ENCODE results near the gene REG4. TPM values are rescaled to one million over a fixed set of nuclear protein-coding genes. Genes with fewer than 3 reads are reported as not detected.

REG4 gene
- polyA plus RNA-seq, 3 donors = not detected

DNA sequence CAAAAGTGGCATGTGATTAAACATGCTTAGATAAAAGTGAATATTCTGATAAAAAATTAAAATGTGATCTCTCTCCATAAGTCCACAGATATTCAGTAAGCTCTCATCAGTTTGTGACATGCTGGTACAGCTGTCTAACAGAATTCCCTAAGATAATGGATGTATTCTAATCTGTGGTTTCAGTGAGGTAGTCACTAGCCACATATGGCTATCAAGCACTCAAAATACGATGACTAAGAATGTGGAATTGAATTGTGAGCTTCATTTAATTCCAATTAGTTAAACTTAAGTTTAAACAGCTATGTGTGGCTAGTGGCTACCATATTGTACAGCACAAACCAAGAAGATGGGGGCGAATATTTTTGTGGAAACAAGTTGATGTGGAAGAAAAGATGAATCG is 4.1 kb upstream of the REG4 start:
- no peaks in the 10 kb centered on the region for H3K36me3 ChIP-seq (replicated peaks in 1 of 2; ENCODE audit: control insufficient read depth in 1 of 2, insufficient read depth in 2 of 2, low read length in 2 of 2)
- H3K4me2 ChIP-seq (replicated peaks; ENCODE audit: extremely low read depth, low read length, poor library complexity, severe bottlenecking) = no peak overlapping the region
- H3K9me3 Mint-ChIP-seq = peaks cover 0 to 1% (median 0%) of the 10 kb centered on the region in 7 donors
- 100% methylated on average over 2 of the region's 3 CpGs for WGBS (ENCODE audit: insufficient coverage)
- H3K27ac Mint-ChIP-seq = no peak overlapping the region
- H3K4me1 Mint-ChIP-seq = no peaks in the 10 kb centered on the region
- H3K9ac ChIP-seq (ENCODE audit: insufficient read depth, low read length, poor library complexity, severe bottlenecking) = no peak overlapping the region
- TF ChIP-seq, protein P1, sequence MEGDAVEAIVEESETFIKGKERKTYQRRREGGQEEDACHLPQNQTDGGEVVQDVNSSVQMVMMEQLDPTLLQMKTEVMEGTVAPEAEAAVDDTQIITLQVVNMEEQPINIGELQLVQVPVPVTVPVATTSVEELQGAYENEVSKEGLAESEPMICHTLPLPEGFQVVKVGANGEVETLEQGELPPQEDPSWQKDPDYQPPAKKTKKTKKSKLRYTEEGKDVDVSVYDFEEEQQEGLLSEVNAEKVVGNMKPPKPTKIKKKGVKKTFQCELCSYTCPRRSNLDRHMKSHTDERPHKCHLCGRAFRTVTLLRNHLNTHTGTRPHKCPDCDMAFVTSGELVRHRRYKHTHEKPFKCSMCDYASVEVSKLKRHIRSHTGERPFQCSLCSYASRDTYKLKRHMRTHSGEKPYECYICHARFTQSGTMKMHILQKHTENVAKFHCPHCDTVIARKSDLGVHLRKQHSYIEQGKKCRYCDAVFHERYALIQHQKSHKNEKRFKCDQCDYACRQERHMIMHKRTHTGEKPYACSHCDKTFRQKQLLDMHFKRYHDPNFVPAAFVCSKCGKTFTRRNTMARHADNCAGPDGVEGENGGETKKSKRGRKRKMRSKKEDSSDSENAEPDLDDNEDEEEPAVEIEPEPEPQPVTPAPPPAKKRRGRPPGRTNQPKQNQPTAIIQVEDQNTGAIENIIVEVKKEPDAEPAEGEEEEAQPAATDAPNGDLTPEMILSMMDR (IDR thresholded peaks at IDR 0.05) = no peak
- H3K9me3 ChIP-seq (replicated peaks in 1 of 2; ENCODE audit: control insufficient read depth in 1 of 2, insufficient read depth in 1 of 2, low read length in 2 of 2) = no peaks in the 10 kb centered on the region
- no peaks in the 10 kb centered on the region for H4K20me1 ChIP-seq (ENCODE audit: insufficient read depth, low read length)
- no peaks in the 10 kb centered on the region for H3K4me1 ChIP-seq (ENCODE audit: control insufficient read depth in 1 of 2, insufficient read depth in 2 of 2, low read length in 2 of 2)
- H2AFZ ChIP-seq (ENCODE audit: insufficient read depth, low read depth, low read length, poor library complexity, severe bottlenecking) = no peak overlapping the region
- H3K79me2 ChIP-seq (ENCODE audit: insufficient read depth, low read length) = no peaks in the 10 kb centered on the region
- H3K4me3 ChIP-seq (replicated peaks in 1 of 3; ENCODE audit: low read depth in 2 of 3, low read length in 3 of 3) = no peak overlapping the region
- H3K27ac ChIP-seq (ENCODE audit: low read depth in 1 of 2, low read length in 2 of 2) = no peak overlapping the region
- no peak for DNase-seq
- H3K27me3 ChIP-seq (ENCODE audit: control insufficient read depth in 2 of 2, insufficient read depth in 2 of 2, low read length in 2 of 2) = no peaks in the 10 kb centered on the region
- intact Hi-C loops (cut with micrococcal nuclease) = no loop called here
- H3K36me3 Mint-ChIP-seq = no peaks in the 10 kb centered on the region
- H3K4me3 Mint-ChIP-seq = no peak overlapping the region
- H3K27me3 Mint-ChIP-seq (ENCODE audit: low read depth in 3 of 3) = peaks cover 3% of the 10 kb centered on the region in 3 donors

DNA sequence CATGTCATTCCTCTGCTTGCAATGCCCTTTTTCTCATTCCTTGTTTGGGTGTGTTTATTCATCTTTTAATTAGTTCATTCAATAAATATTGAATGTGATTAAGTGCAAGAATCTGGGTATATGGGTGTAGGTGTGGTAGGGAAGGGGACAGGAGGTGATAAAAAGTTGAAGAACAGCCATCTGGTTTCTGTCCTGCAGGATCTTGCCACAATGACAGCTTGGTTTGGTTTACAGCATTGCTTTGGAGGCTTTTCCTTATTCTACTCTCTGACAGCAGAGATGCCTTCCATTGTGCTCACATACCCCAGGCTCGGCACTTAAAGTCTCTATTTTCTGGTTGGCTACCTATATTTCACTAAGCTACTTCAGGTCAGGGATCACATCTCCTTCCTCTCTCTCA is 3.0 kb upstream of the REG4 start:
- no peak overlapping the region for H3K4me3 ChIP-seq (replicated peaks in 1 of 3; ENCODE audit: low read depth in 2 of 3, low read length in 3 of 3)
- DNase-seq = no peak
- H3K27me3 ChIP-seq (ENCODE audit: control insufficient read depth in 2 of 2, insufficient read depth in 2 of 2, low read length in 2 of 2) = no peaks in the 10 kb centered on the region
- H3K36me3 ChIP-seq (replicated peaks in 1 of 2; ENCODE audit: control insufficient read depth in 1 of 2, insufficient read depth in 2 of 2, low read length in 2 of 2) = no peaks in the 10 kb centered on the region
- 100% methylated on average over 1 of the region's 1 CpG for WGBS (ENCODE audit: insufficient coverage)
- peaks cover 2 to 3% (median 3%) of the 10 kb centered on the region in 3 donors for H3K27me3 Mint-ChIP-seq (ENCODE audit: low read depth in 3 of 3)
- H3K4me1 ChIP-seq (ENCODE audit: control insufficient read depth in 1 of 2, insufficient read depth in 2 of 2, low read length in 2 of 2) = no peaks in the 10 kb centered on the region
- no peak overlapping the region for H3K27ac ChIP-seq (ENCODE audit: low read depth in 1 of 2, low read length in 2 of 2)
- H3K4me3 Mint-ChIP-seq = no peak overlapping the region
- intact Hi-C loops (cut with micrococcal nuclease) = no loop called here
- no peak overlapping the region for H2AFZ ChIP-seq (ENCODE audit: insufficient read depth, low read depth, low read length, poor library complexity, severe bottlenecking)
- no peak overlapping the region for H3K9ac ChIP-seq (ENCODE audit: insufficient read depth, low read length, poor library complexity, severe bottlenecking)
- no peaks in the 10 kb centered on the region for H3K9me3 ChIP-seq (replicated peaks in 1 of 2; ENCODE audit: control insufficient read depth in 1 of 2, insufficient read depth in 1 of 2, low read length in 2 of 2)
- H3K4me1 Mint-ChIP-seq = no peaks in the 10 kb centered on the region
- H3K79me2 ChIP-seq (ENCODE audit: insufficient read depth, low read length) = no peaks in the 10 kb centered on the region
- H3K27ac Mint-ChIP-seq = no peak overlapping the region
- TF ChIP-seq, protein P1 (IDR thresholded peaks at IDR 0.05) = no peak
- H3K36me3 Mint-ChIP-seq = no peaks in the 10 kb centered on the region
- no peaks in the 10 kb centered on the region for H4K20me1 ChIP-seq (ENCODE audit: insufficient read depth, low read length)
- H3K4me2 ChIP-seq (replicated peaks; ENCODE audit: extremely low read depth, low read length, poor library complexity, severe bottlenecking) = no peak overlapping the region
- H3K9me3 Mint-ChIP-seq = no peaks in the 10 kb centered on the region

All from CD14-positive monocyte (primary cell).